ENCODE data around the gene PHACTR1. TPM values are rescaled to one million over a fixed set of nuclear protein-coding genes. Genes with fewer than 3 reads are reported as not detected.

The PHACTR1 gene
- total RNA-seq, 2 experiments from 2014 or later = 0.11 TPM; not detected in 1

DNA sequence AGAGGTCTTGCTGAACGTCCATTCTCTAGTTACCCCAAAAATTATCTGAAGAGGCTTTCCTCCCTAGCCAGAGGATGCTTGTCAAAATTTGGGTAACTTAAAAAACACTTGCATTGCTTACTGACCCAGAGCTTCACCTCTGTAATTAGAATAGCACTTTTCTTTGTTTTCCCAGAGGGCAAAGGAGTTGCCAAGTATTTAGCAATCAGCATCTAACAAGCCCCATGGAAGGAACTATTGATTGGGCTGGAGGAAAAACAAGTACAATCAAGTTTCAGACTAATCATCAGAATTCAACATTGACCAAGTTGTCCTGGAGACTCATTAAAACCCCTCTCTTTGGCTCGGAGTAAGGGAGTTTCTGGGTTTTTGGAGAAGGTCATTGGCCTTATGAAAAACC is 385.4 kb downstream of the PHACTR1 start:
- TF ChIP-seq, protein P1, sequence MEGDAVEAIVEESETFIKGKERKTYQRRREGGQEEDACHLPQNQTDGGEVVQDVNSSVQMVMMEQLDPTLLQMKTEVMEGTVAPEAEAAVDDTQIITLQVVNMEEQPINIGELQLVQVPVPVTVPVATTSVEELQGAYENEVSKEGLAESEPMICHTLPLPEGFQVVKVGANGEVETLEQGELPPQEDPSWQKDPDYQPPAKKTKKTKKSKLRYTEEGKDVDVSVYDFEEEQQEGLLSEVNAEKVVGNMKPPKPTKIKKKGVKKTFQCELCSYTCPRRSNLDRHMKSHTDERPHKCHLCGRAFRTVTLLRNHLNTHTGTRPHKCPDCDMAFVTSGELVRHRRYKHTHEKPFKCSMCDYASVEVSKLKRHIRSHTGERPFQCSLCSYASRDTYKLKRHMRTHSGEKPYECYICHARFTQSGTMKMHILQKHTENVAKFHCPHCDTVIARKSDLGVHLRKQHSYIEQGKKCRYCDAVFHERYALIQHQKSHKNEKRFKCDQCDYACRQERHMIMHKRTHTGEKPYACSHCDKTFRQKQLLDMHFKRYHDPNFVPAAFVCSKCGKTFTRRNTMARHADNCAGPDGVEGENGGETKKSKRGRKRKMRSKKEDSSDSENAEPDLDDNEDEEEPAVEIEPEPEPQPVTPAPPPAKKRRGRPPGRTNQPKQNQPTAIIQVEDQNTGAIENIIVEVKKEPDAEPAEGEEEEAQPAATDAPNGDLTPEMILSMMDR (IDR thresholded peaks at IDR 0.05) = no peak
- Mint-ChIP-seq H3K9me3 (no peaks in the 10 kb centered on the region), H3K27me3 (no peaks in the 10 kb centered on the region), H3K27ac (no peak overlapping the region), H3K4me3 (no peak overlapping the region), H3K4me1 (ENCODE audit: low read depth) (no peaks in the 10 kb centered on the region), H3K36me3 (ENCODE audit: low read depth) (no peaks in the 10 kb centered on the region)
- intact Hi-C loops (cut with micrococcal nuclease) = no loop called here
- POLR2A ChIA-PET = no interaction called here
- CTCF ChIA-PET = no interaction called here
- ATAC-seq (no peak), DNase-seq (no peak)

DNA sequence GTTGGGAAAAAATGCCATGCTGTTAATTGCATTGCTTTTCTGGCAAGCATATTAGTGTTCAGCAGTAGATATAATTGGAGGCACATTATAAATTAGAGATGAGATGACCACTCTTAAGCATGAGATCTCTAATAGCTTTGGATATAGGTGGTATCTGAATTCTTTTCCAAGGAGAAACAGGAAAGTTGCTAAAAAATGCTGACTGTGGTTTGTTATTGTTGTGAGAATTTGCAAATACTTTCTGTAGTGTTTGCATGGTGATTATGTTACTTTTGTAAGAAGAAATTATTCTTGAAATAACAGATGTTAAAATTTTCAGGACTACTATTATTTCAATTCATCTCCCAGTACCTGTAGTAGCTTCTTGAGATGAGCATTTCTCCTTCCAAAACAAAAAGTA is 386.6 kb downstream of the PHACTR1 start:
- intact Hi-C loops (cut with micrococcal nuclease) = no loop called here
- no peak for ATAC-seq

DNA sequence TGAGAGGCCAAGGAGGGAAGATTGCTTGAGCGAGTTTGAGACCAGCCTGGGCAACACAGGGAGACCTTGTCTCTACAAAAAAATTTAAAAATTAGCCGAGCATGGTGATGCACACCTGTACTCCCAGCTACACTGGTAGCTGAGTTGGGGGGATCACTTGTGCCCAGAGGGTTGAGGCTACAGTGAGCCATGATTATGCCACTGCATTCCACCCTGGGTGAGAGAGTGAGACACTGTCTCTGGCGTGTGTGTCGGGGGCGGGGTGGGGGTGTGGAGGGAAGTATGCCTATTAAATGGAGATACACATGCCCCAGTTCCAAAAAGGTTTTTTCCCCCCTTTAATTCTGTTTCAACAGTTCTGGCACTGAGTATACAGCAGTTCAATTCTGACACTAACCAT is 388.6 kb downstream of the PHACTR1 start:
- H3K36me3 Mint-ChIP-seq (ENCODE audit: low read depth) = no peaks in the 10 kb centered on the region
- POLR2A ChIA-PET = no interaction called here
- TF ChIP-seq, protein P1 (IDR thresholded peaks at IDR 0.05) = no peak

More for the DNA sequence above, 386.6 kb downstream of the PHACTR1 start:
- H3K27me3 Mint-ChIP-seq = no peaks in the 10 kb centered on the region
- TF ChIP-seq, protein P1 (IDR thresholded peaks at IDR 0.05) = no peak
- H3K27ac Mint-ChIP-seq = no peak overlapping the region
- H3K9me3 Mint-ChIP-seq = no peaks in the 10 kb centered on the region
- H3K4me3 Mint-ChIP-seq = no peak overlapping the region
- no peak for DNase-seq
- CTCF ChIA-PET = no interaction called here
- no peaks in the 10 kb centered on the region for H3K36me3 Mint-ChIP-seq (ENCODE audit: low read depth)
- POLR2A ChIA-PET = no interaction called here
- H3K4me1 Mint-ChIP-seq (ENCODE audit: low read depth) = no peaks in the 10 kb centered on the region

DNA sequence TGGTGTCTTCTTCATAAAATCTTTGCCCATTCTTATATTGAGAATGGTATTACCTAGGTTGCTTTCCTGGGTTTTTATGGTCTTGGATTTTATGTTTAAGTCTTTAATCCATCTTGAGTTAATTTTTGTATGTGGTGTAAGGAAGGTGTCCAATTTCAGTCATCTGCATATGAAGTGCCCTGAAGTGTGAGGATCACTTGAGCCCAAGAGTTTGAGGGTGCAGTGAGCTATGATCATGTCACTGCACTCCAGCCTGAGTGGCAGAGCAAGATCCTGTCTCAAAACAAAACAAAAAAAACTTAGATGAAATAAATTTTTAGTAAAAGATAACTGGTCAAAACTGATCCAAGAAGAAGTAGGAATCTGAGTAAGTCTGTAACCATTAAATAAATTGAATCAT is 396.4 kb downstream of the PHACTR1 start:
- peaks cover 13% of the 10 kb centered on the region for H3K27me3 Mint-ChIP-seq
- intact Hi-C loops (cut with micrococcal nuclease) = no loop called here
- TF ChIP-seq, protein P1 (IDR thresholded peaks at IDR 0.05) = no peak
- no peaks in the 10 kb centered on the region for H3K36me3 Mint-ChIP-seq (ENCODE audit: low read depth)
- no peaks in the 10 kb centered on the region for H3K9me3 Mint-ChIP-seq
- ATAC-seq = no peak
- H3K4me3 Mint-ChIP-seq = no peak overlapping the region
- no peak for DNase-seq
- CTCF ChIA-PET = no interaction called here
- no peak overlapping the region for H3K27ac Mint-ChIP-seq
- POLR2A ChIA-PET = no interaction called here
- H3K4me1 Mint-ChIP-seq (ENCODE audit: low read depth) = no peaks in the 10 kb centered on the region

More for the DNA sequence above, 388.6 kb downstream of the PHACTR1 start:
- ATAC-seq (no peak), DNase-seq (no peak)
- Mint-ChIP-seq H3K27me3 (no peaks in the 10 kb centered on the region), H3K9me3 (no peaks in the 10 kb centered on the region), H3K27ac (no peak overlapping the region), H3K4me1 (ENCODE audit: low read depth) (no peaks in the 10 kb centered on the region), H3K4me3 (no peak overlapping the region)
- CTCF ChIA-PET = no interaction called here
- intact Hi-C loops (cut with micrococcal nuclease) = no loop called here

DNA sequence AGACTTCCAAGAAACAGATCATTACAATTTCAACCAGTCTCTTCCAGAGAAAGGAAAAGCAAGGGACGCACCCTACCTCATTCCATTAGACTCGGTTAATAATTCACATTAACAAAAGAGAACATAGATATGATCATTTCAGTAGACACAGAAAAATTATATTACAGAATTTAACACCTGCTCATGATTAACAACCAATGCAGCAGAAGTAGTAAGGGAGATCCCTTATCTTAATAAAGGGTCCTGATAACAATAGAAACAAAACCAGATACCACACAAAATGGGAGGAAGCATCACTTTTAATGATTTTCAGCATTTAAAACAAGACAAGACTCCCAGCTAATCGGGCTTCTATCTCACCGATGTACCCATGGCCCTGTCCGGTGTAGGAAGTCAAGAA is 396.8 kb downstream of the PHACTR1 start:
- H3K27me3 Mint-ChIP-seq = peaks cover 13% of the 10 kb centered on the region
- ATAC-seq (no peak), DNase-seq (no peak)
- H3K4me3 Mint-ChIP-seq = no peak overlapping the region
- CTCF ChIA-PET = no interaction called here
- TF ChIP-seq, protein P1 (IDR thresholded peaks at IDR 0.05) = no peak
- intact Hi-C loops (cut with micrococcal nuclease) = no loop called here
- POLR2A ChIA-PET = no interaction called here
- no peak overlapping the region for H3K27ac Mint-ChIP-seq
- H3K4me1 Mint-ChIP-seq (ENCODE audit: low read depth) = no peaks in the 10 kb centered on the region
- H3K36me3 Mint-ChIP-seq (ENCODE audit: low read depth) = no peaks in the 10 kb centered on the region
- no peaks in the 10 kb centered on the region for H3K9me3 Mint-ChIP-seq
